Duodenal mucosa (tissue), 2 donors: ENCODE data around the gene ZSCAN26.

Source experiments
- H3K27ac ChIP-seq: one replicate; pipeline ENCODE4 v1.7.0; 2013; ENCODE audit warnings: low read depth, low read length
- H3K27me3 ChIP-seq, 2 donors: one replicate each; pipeline ENCODE4 v1.7.0; 2013; ENCODE audit warnings: low read length in 2 of 2, control low read depth in 1 of 2; ENCODE audit not compliant: insufficient read depth in 2 of 2, control insufficient read depth in 1 of 2
- H3K36me3 ChIP-seq, 2 donors: one replicate each; pipeline ENCODE4 v1.7.0; 2013; ENCODE audit warnings: low read length in 2 of 2, control low read depth in 1 of 2; ENCODE audit not compliant: insufficient read depth in 2 of 2, control insufficient read depth in 1 of 2
- H3K4me1 ChIP-seq, 2 donors: one replicate each; pipeline ENCODE4 v1.7.0; 2013; ENCODE audit warnings: low read length in 2 of 2, control low read depth in 1 of 2; ENCODE audit not compliant: insufficient read depth in 2 of 2, control insufficient read depth in 1 of 2
- H3K4me3 ChIP-seq, 2 donors: one replicate each; pipeline ENCODE4 v1.7.0; 2013; ENCODE audit warnings: low read length in 2 of 2, low read depth in 1 of 2
- H3K9ac ChIP-seq, 2 donors: one replicate each; pipeline ENCODE4 v1.7.0; 2013; ENCODE audit warnings: low read length in 2 of 2, low read depth in 1 of 2
- H3K9me3 ChIP-seq, 2 donors: one replicate each; pipeline ENCODE4 v1.7.0; 2013; ENCODE audit warnings: low read length in 2 of 2, control low read depth in 1 of 2; ENCODE audit not compliant: control insufficient read depth in 1 of 2

The ZSCAN26 gene

GRCh38 chr6:28257042-28257441 lies 9.9 kb upstream of the ZSCAN26 start:
- Histone ChIP-seq H3K9ac (no peak overlapping the region), H3K4me1 (peaks cover 0 to 15% of the 10 kb centered on the region in 2 donors), H3K27me3 (peaks cover 0 to 3% of the 10 kb centered on the region in 2 donors), H3K36me3 (no peaks in the 10 kb centered on the region), H3K9me3 (peaks cover 0 to 2% of the 10 kb centered on the region in 2 donors), H3K27ac (no peak overlapping the region), H3K4me3 (no peak overlapping the region)

- H3K9ac ChIP-seq = no peak within 1 kb of the TSS
- peaks cover 0 to 7% of the 10 kb centered on the region in 2 donors for H3K4me1 ChIP-seq
- peaks cover 0 to 2% of the 10 kb centered on the region in 2 donors for H3K9me3 ChIP-seq
- H3K36me3 ChIP-seq = no peaks in the 10 kb centered on the region
- H3K27ac ChIP-seq = no peak within 1 kb of the TSS
- peak within 1 kb of the TSS; percentile 54 to 60 for H3K4me3 ChIP-seq
- H3K27me3 ChIP-seq = peaks cover under 1 to 3% of the 10 kb centered on the region in 2 donors
Measured at GRCh38 chr6:28258877-28259777, 7.8 kb upstream of the ZSCAN26 start, which contains the start of gene NKAPL. TSS of gene NKAPL (plus strand) at chr6:28259297. CDS start at chr6:28259372, 75 bp downstream.

- H3K4me3 ChIP-seq = no peak overlapping the region
- H3K9ac ChIP-seq = no peak overlapping the region
- H3K36me3 ChIP-seq = no peaks in the 10 kb centered on the region
- H3K9me3 ChIP-seq = peaks cover 0 to 2% of the 10 kb centered on the region in 2 donors
- peaks cover 8 to 23% of the 10 kb centered on the region in 2 donors for H3K4me1 ChIP-seq
- no peak overlapping the region for H3K27ac ChIP-seq
- H3K27me3 ChIP-seq = peaks cover 3% of the 10 kb centered on the region in 2 donors
Measured at GRCh38 chr6:28263922-28264321, 3.0 kb upstream of the ZSCAN26 start.

GRCh38 chr6:28264834-28265401 lies 2.0 kb upstream of the ZSCAN26 start:
- H3K9me3 ChIP-seq = no peaks in the 10 kb centered on the region
- peaks cover 3% of the 10 kb centered on the region in 2 donors for H3K27me3 ChIP-seq
- peaks cover 8 to 17% of the 10 kb centered on the region in 2 donors for H3K4me1 ChIP-seq
- no peak overlapping the region for H3K27ac ChIP-seq
- no peak overlapping the region for H3K4me3 ChIP-seq
- H3K36me3 ChIP-seq = no peaks in the 10 kb centered on the region
- H3K9ac ChIP-seq = no peak overlapping the region

- peak overlapping the region; percentile 87 to 99 for H3K4me3 ChIP-seq
- peak overlapping the region; percentile 69 to 86 for H3K9ac ChIP-seq
- peaks cover 0 to 3% of the 10 kb centered on the region in 2 donors for H3K27me3 ChIP-seq
- peaks cover 0 to under 1% of the 10 kb centered on the region in 2 donors for H3K36me3 ChIP-seq
- peak overlapping the region; percentile 87 for H3K27ac ChIP-seq
- H3K4me1 ChIP-seq = peaks cover 8 to 17% of the 10 kb centered on the region in 2 donors
- H3K9me3 ChIP-seq = no peaks in the 10 kb centered on the region
Measured at GRCh38 chr6:28266563-28266961, 381 bp upstream of the ZSCAN26 start.

- Histone ChIP-seq H3K27ac (no peak overlapping the region), H3K4me1 (peaks cover 8 to 17% of the 10 kb centered on the region in 2 donors), H3K9me3 (no peaks in the 10 kb centered on the region), H3K9ac (peak overlapping the region; percentile 69 to 86), H3K36me3 (peaks cover 10 to 11% of the 10 kb centered on the region in 2 donors), H3K27me3 (peaks cover 0 to 3% of the 10 kb centered on the region in 2 donors), H3K4me3 (peak overlapping the region; percentile 87 to 99)
Measured at GRCh38 chr6:28267695-28268059, 734 bp downstream of the ZSCAN26 start.

GRCh38 chr6:28269492-28269891 lies 2.5 kb downstream of the ZSCAN26 start:
- Histone ChIP-seq H3K4me1 (peaks cover 8 to 17% of the 10 kb centered on the region in 2 donors), H3K4me3 (no peak overlapping the region), H3K27ac (no peak overlapping the region), H3K9me3 (no peaks in the 10 kb centered on the region), H3K9ac (no peak overlapping the region), H3K36me3 (peaks cover 15 to 20% of the 10 kb centered on the region in 2 donors), H3K27me3 (no peaks in the 10 kb centered on the region)

- Histone ChIP-seq H3K27ac (no peak overlapping the region), H3K4me1 (no peaks in the 10 kb centered on the region), H3K27me3 (no peaks in the 10 kb centered on the region), H3K9ac (no peak overlapping the region), H3K36me3 (peaks cover 22 to 45% of the 10 kb centered on the region in 2 donors), H3K4me3 (no peak overlapping the region), H3K9me3 (no peaks in the 10 kb centered on the region)
Measured at GRCh38 chr6:28274888-28275287, 7.9 kb downstream of the ZSCAN26 start.

- Histone ChIP-seq H3K27me3 (no peaks in the 10 kb centered on the region), H3K36me3 (peaks cover 10 to 34% of the 10 kb centered on the region in 2 donors), H3K4me1 (peaks cover 5 to 8% of the 10 kb centered on the region in 2 donors)
Measured at GRCh38 chr6:28277746-28278145, 10.8 kb downstream of the ZSCAN26 start.

More at GRCh38 chr6:28277746-28278145, 10.8 kb downstream of the ZSCAN26 start:
- no peak overlapping the region for H3K27ac ChIP-seq
- H3K4me3 ChIP-seq = no peak overlapping the region
- peaks cover 0 to 2% of the 10 kb centered on the region in 2 donors for H3K9me3 ChIP-seq
- no peak overlapping the region for H3K9ac ChIP-seq
